Heart left ventricle (tissue), 16 donors: ENCODE results near the gene ODC1. TPM values are rescaled to one million over a fixed set of nuclear protein-coding genes. Genes with fewer than 3 reads are reported as not detected.
A peak's percentile ranks its signal among the peaks of the same experiment; 100 is the strongest.

Experiments used
- ATAC-seq, 4 donors: fragments of 200-7000 bp; cut with Tn5 transposase; one replicate each; pipeline ENCODE4 v1.9.1; 2020 to 2022; ENCODE audit warnings: moderate library complexity in 4 of 4, mild to moderate bottlenecking in 3 of 4, moderate number of reproducible peaks in 1 of 4
- DNase-seq, 5 donors: peaks; one replicate each; pipeline ENCODE4 v3.0.0-alpha.2; 2020
- H3K27ac ChIP-seq, 12 donors: fragments of 200-600 bp; sonication (generic) in 4 of 12; one replicate each; pipeline versions ENCODE4 v1.5.0 to v1.8.0; 2016 to 2022; ENCODE audit warnings: mild to moderate bottlenecking in 2 of 12
- H3K27me3 ChIP-seq, 9 donors: fragments of 200-600 bp; sonication (generic) in 2 of 9; one replicate each; pipeline versions ENCODE4 v1.5.1 to v1.8.0; 2016 to 2022; ENCODE audit warnings: mild to moderate bottlenecking in 3 of 9
- H3K36me3 ChIP-seq, 9 donors: fragments of 200-600 bp; sonication (generic) in 2 of 9; one replicate each; pipeline versions ENCODE4 v1.5.0 to v1.8.0; 2018 to 2022; ENCODE audit warnings: mild to moderate bottlenecking in 2 of 9
- H3K4me1 ChIP-seq, 12 donors: fragments of 200-600 bp; sonication (generic) in 4 of 12; one replicate each; pipeline versions ENCODE4 v1.5.0 to v1.8.0; 2016 to 2022; ENCODE audit warnings: mild to moderate bottlenecking in 3 of 12
- H3K4me3 ChIP-seq, 12 donors: fragments of 200-600 bp; sonication (generic) in 4 of 12; one replicate each; pipeline versions ENCODE4 v1.5.0 to v1.8.0; 2017 to 2022; ENCODE audit warnings: mild to moderate bottlenecking in 9 of 12, moderate library complexity in 4 of 12
- H3K9me3 ChIP-seq, 12 donors: fragments of 200-600 bp; sonication (generic) in 4 of 12; one replicate each; pipeline versions ENCODE4 v1.5.0 to v1.8.0; 2016 to 2022; ENCODE audit warnings: mild to moderate bottlenecking in 1 of 12
- POLR2A ChIP-seq, 2 donors: fragments of 450-650 bp; IDR thresholded peaks; one replicate each; pipeline ENCODE4 v1.6.1; 2017; ENCODE audit warnings: antibody characterized with exemption in 2 of 2, mild to moderate bottlenecking in 2 of 2, moderate library complexity in 2 of 2
- WGBS, 4 donors: extraction: QIAGEN DNeasy Blood & Tissue Kit in 2 of 4; methylation state at CpG; one replicate each; pipeline versions ENCODE4 v1.1.5 to v1.1.7; 2013 to 2018; 5-methylcytosine and 5-hydroxymethylcytosine counted together
- intact Hi-C, 10 donors: fragments of 100-400 bp; cut with DNase I; formaldehyde crosslinking; loops; one replicate each; pipeline versions ENCODE4 v1.11.1 to v1.14.2; 2022
- polyA plus RNA-seq, 2 donors: library from polyadenylated mRNA; stranded (reverse); fragments of 200-250 nt; gene quantifications; one replicate each; pipeline ENCODE4 v1.2.3, GENCODE V29; 2013
- total RNA-seq, 9 donors: library from RNA; depleted of rRNA in 2 of 9; stranded (reverse); fragments of >200 nt in 2 of 9; fragmentation: NEBNext Ultra II Directional in 3 of 9; extraction: Animal tissue kit (Norgen Biotek cat#: 25700) in 3 of 9; gene quantifications; one replicate each; pipeline versions ENCODE4 v1.1.0 to v1.2.4, GENCODE V29; 2016 to 2023
- TF ChIP-seq, protein P1 (sequence below), 12 donors: fragments of 200-600 bp; sonication (generic) in 4 of 12; IDR thresholded peaks; one replicate each; pipeline versions ENCODE4 v1.5.0 to v1.8.0; 2018 to 2022; ENCODE audit warnings: antibody characterized with exemption in 12 of 12, mild to moderate bottlenecking in 5 of 12
- donor health status: ischemic (EF 13 %, LVEDD 7.1; RV severe dilation, severe dysfunction).
- donor health status: healthy with polysubstance abuse.
- donor health status: DM: no; HTN: yes; CAD: no.
- donor health status: DM: no; HTN: no; CAD: no.
- donor health status: ischemic (EF 25% LVEDD 6.9; RV normal size, moderate dysfunction).
- donor health status: ischemic (EF 25% LVEDD 5.7; RV mildly dilated, moderate dysfunction).
- donor health status: healthy.
- donor health status: DM: yes; HTN: yes; CAD: no.
- donor health status: ischemic (EF 35%, LVEDD 5.7; RV mildly dilated, moderate dysfunction).
- donor health status: nonischemic (EF 11% LVEDD 7.7; RV severe dilation, severe dysfunction).
- donor health status: DM: yes; HTN: yes; CAD: no.
- donor health status: PGD.
- donor health status: ischemic (EF 29% LVEDD 5.4; RV normal size, mild dysfunction).
- donor health status: nonischemic (EF 23%, LVEDD 6.1; RV moderate dilation, normal function).

ODC1 gene
- total and polyA plus RNA-seq, 11 donors = 6.1 to 103 (median 48.2) TPM

DNA sequence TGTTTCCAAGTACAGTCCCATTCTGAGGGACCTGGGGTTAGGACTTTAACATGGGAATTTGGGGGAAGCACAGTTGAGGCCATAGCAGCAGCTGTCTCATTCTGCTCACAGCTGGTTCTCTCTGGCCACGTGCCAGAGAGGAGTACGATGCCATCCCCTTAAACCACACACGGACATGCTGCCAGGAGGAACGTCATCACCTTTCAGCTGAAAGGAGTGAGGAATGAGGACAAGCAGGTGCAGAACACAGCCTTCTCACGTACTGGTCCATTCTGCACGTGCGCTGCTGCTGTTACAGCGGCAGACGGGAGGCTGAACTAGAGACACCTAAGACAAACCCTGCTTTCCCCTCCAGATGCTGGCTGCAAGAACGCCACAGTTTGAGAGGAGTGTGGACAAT lies 33.5 kb downstream of the ODC1 start:
- H3K27me3 ChIP-seq = no peaks in the 10 kb centered on the region
- no peak overlapping the region for H3K27ac ChIP-seq
- ATAC-seq = peak; percentile 19 to 59 (median 27)
- 43 to 61% (median 55%) methylated on average over 8 to 10 of the region's 10 CpGs for WGBS, 4 donors
- no peak overlapping the region for H3K4me3 ChIP-seq
- peaks cover 0 to under 1% (median 0%) of the 10 kb centered on the region in 9 donors for H3K36me3 ChIP-seq
- intact Hi-C loops = loop anchor here in 2 of 10 donors (5.0 kb wide), 2 partner anchors 277 to 287 kb away; no protein-coding TSS in a partner anchor
- peak in 1 of 5 donors; percentile 55 for DNase-seq
- peaks cover 0 to 21% (median 9%) of the 10 kb centered on the region in 12 donors for H3K4me1 ChIP-seq
- TF ChIP-seq POLR2A (IDR thresholded peaks at IDR 0.05) = no peak
- TF ChIP-seq, protein P1, sequence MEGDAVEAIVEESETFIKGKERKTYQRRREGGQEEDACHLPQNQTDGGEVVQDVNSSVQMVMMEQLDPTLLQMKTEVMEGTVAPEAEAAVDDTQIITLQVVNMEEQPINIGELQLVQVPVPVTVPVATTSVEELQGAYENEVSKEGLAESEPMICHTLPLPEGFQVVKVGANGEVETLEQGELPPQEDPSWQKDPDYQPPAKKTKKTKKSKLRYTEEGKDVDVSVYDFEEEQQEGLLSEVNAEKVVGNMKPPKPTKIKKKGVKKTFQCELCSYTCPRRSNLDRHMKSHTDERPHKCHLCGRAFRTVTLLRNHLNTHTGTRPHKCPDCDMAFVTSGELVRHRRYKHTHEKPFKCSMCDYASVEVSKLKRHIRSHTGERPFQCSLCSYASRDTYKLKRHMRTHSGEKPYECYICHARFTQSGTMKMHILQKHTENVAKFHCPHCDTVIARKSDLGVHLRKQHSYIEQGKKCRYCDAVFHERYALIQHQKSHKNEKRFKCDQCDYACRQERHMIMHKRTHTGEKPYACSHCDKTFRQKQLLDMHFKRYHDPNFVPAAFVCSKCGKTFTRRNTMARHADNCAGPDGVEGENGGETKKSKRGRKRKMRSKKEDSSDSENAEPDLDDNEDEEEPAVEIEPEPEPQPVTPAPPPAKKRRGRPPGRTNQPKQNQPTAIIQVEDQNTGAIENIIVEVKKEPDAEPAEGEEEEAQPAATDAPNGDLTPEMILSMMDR (IDR thresholded peaks at IDR 0.05) = no peak
- H3K9me3 ChIP-seq = no peaks in the 10 kb centered on the region

DNA sequence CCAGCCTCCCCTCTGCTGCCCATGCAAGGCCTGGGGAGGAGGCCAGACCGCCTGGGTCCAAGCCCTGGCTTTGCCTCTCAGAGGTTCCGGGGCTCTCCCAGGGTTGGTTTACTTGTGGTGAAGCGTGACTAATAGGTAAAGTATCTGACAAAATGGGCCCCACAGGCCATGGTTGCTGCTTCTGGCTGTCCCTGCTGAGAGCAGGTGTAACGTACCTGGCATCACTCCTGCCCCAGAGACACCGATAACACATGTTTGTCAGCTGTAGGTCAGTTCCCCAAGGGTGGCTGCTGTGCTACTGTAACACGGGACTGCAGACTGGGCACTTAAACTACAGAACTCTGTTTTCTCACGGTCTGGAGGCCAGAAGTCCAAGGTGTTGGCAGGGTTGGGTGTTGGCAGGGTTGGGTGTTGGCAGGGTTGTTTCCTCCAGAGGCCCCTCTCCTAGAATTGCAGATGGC lies 34.1 kb downstream of the ODC1 start:
- H3K9me3 ChIP-seq = no peaks in the 10 kb centered on the region
- ATAC-seq (peak; percentile 6 to 41 (median 18)), DNase-seq (no peak)
- H3K27me3 ChIP-seq = no peaks in the 10 kb centered on the region
- no peak overlapping the region for H3K27ac ChIP-seq
- intact Hi-C loops = loop anchor here in 2 of 10 donors (5.0 kb wide), 2 partner anchors 277 to 287 kb away; no protein-coding TSS in a partner anchor
- 48 to 69% (median 64%) methylated on average over 4 to 7 of the region's 7 CpGs for WGBS, 4 donors
- H3K36me3 ChIP-seq = no peaks in the 10 kb centered on the region
- TF ChIP-seq POLR2A (IDR thresholded peaks at IDR 0.05) = no peak
- TF ChIP-seq, protein P1 (IDR thresholded peaks at IDR 0.05) = no peak
- H3K4me3 ChIP-seq = no peak overlapping the region
- H3K4me1 ChIP-seq = peaks cover 0 to 25% (median 12%) of the 10 kb centered on the region in 12 donors

DNA sequence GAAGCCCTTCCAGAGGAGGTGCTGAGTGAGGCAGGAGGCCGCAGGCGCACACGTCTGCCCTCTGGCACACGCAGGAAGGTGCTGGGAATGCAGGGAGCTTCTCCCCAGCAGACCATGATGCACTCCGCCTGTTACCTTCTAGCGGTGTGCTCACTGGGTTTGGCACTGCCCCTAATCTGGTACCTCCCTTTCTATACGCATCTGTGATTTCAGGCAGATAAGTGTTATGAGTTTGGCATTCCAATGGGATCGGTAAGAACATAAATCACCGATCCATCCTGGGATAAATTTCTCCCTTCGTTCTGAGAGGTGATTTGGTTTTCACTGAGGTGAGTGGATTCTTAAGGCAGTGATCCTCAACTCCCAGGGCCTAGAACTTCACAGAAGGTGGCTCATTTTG lies 34.6 kb downstream of the ODC1 start:
- no peaks in the 10 kb centered on the region for H3K9me3 ChIP-seq
- 95 to 97% (median 96%) methylated on average over 10 of the region's 10 CpGs for WGBS, 4 donors
- H3K36me3 ChIP-seq = no peaks in the 10 kb centered on the region
- intact Hi-C loops = loop anchor here in 2 of 10 donors (5.0 kb wide), 2 partner anchors 276 to 286 kb away; no protein-coding TSS in a partner anchor
- no peak overlapping the region for H3K27ac ChIP-seq
- peaks cover 0 to 30% (median 17%) of the 10 kb centered on the region in 12 donors for H3K4me1 ChIP-seq
- no peak overlapping the region for H3K4me3 ChIP-seq
- no peak for ATAC-seq
- TF ChIP-seq, protein P1 (IDR thresholded peaks at IDR 0.05) = no peak
- TF ChIP-seq POLR2A (IDR thresholded peaks at IDR 0.05) = no peak
- no peaks in the 10 kb centered on the region for H3K27me3 ChIP-seq
- DNase-seq = no peak

DNA sequence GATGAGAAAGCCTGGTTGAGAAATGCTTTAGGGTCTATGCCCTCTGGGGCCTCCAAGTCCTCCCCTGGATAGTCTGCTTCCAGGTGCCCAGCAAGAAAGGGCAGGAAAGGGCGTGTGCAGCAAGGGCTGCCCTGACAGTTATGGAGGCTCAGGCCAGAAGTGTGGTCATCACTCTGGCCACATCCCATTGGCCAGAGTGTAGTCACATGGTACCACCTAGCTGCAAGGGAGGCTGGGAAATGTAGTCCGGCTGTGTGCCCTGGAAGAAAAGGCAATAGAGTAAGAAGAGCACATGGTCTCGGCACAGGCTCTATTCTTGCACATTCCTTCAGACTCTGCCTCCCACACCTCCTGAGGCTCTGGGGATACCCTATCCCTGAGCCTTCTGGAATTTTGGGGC lies 35.7 kb downstream of the ODC1 start:
- Histone ChIP-seq H3K27me3 (no peaks in the 10 kb centered on the region), H3K36me3 (no peaks in the 10 kb centered on the region), H3K4me3 (no peak overlapping the region), H3K9me3 (no peaks in the 10 kb centered on the region), H3K27ac (no peak overlapping the region), H3K4me1 (peaks cover 4 to 40% (median 28%) of the 10 kb centered on the region in 12 donors)
- whole genome bisulfite sequencing, 4 donors = 97 to 100% (median 99%) methylated on average over 2 to 3 of the region's 3 CpGs
- TF ChIP-seq POLR2A (IDR thresholded peaks at IDR 0.05) = no peak
- TF ChIP-seq, protein P1 (IDR thresholded peaks at IDR 0.05) = no peak
- DNase-seq (peak in 1 of 5 donors; percentile 29), ATAC-seq (peak in 2 of 4 donors; percentile 21 to 26)
- intact Hi-C loops = loop anchor here in 2 of 10 donors (5.0 kb wide), 2 partner anchors 275 to 285 kb away; no protein-coding TSS in a partner anchor
